Neuron (in vitro differentiated cells): ENCODE measurements around the gene ACSL3.
"Not testable (repeated sequence)": the region's sequence is repeated elsewhere in the genome, so short reads cannot be mapped to it uniquely, and the experiment has no call there.

Experiments
- H2AFZ ChIP-seq: one replicate; pipeline ENCODE4 v1.6.1; 2013; ENCODE audit warnings: low read depth, mild to moderate bottlenecking, inconsistent platforms, low read length, moderate library complexity
- H3K27me3 ChIP-seq: one replicate; pipeline ENCODE4 v1.6.1; 2013; ENCODE audit warnings: low read length; ENCODE audit not compliant: insufficient read depth
- H3K36me3 ChIP-seq: one replicate; pipeline ENCODE4 v1.6.1; 2013; ENCODE audit warnings: low read length; ENCODE audit not compliant: insufficient read depth
- H3K4me1 ChIP-seq: one replicate; pipeline ENCODE4 v1.6.1; 2013; ENCODE audit warnings: low read length; ENCODE audit not compliant: insufficient read depth
- H3K4me3 ChIP-seq: 2 replicates; pipeline ENCODE4 v1.5.1; 2013; ENCODE audit warnings: mild to moderate bottlenecking, low read length, moderate library complexity
- H3K9me3 ChIP-seq: one replicate; pipeline ENCODE4 v1.6.1; 2013; ENCODE audit warnings: low read length

ACSL3 gene

DNA sequence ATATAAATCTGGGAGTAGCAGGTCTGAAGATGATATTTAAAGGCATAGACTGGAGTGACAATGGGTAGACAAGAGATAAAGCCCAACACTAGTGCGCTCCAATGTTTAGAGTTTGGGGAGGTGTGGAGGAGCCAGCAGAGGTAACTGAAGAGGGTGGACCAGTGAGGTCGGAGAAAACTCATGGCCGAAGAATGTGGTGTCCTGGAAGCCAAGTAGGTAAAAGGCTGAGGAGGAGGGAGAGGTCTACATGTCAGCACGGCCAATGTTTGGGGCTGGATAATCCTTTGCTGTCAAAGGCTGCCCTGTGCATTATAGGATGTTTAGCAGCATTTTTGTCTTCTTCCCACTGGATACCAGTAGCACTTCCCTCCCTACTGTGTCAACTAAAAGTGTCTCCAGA is 112.4 kb downstream of the ACSL3 start:
- Histone ChIP-seq H3K4me1 (no peaks in the 10 kb centered on the region), H3K36me3 (no peaks in the 10 kb centered on the region), H2AFZ (no peak overlapping the region), H3K9me3 (no peaks in the 10 kb centered on the region), H3K4me3 (no peak overlapping the region), H3K27me3 (no peaks in the 10 kb centered on the region)

GRCh38 chr2:222973733-222974132 is 112.9 kb downstream of the ACSL3 start:
- no peaks in the 10 kb centered on the region for H3K27me3 ChIP-seq
- H3K36me3 ChIP-seq = no peaks in the 10 kb centered on the region
- H2AFZ ChIP-seq = no peak overlapping the region
- H3K4me1 ChIP-seq = no peaks in the 10 kb centered on the region
- no peaks in the 10 kb centered on the region for H3K9me3 ChIP-seq
- H3K4me3 ChIP-seq = no peak overlapping the region

GRCh38 chr2:222976521-222977061 is 115.8 kb downstream of the ACSL3 start:
- H2AFZ ChIP-seq = no peak overlapping the region
- H3K4me3 ChIP-seq = no peak overlapping the region
- no peaks in the 10 kb centered on the region for H3K4me1 ChIP-seq
- H3K9me3 ChIP-seq = no peaks in the 10 kb centered on the region
- H3K36me3 ChIP-seq = no peaks in the 10 kb centered on the region
- H3K27me3 ChIP-seq = no peaks in the 10 kb centered on the region

- no peaks in the 10 kb centered on the region for H3K27me3 ChIP-seq
- no peak overlapping the region for H2AFZ ChIP-seq
- H3K4me3 ChIP-seq = no peak overlapping the region
- peaks cover 3% of the 10 kb centered on the region for H3K4me1 ChIP-seq
- no peaks in the 10 kb centered on the region for H3K36me3 ChIP-seq
- no peaks in the 10 kb centered on the region for H3K9me3 ChIP-seq
Observed at GRCh38 chr2:222977121-222977520, 116.3 kb downstream of the ACSL3 start.

GRCh38 chr2:222978850-222979249 is 118.0 kb downstream of the ACSL3 start:
- Histone ChIP-seq H2AFZ (no peak overlapping the region), H3K27me3 (no peaks in the 10 kb centered on the region), H3K4me3 (no peak overlapping the region), H3K9me3 (peaks cover 3% of the 10 kb centered on the region), H3K4me1 (peaks cover 13% of the 10 kb centered on the region), H3K36me3 (no peaks in the 10 kb centered on the region)

DNA sequence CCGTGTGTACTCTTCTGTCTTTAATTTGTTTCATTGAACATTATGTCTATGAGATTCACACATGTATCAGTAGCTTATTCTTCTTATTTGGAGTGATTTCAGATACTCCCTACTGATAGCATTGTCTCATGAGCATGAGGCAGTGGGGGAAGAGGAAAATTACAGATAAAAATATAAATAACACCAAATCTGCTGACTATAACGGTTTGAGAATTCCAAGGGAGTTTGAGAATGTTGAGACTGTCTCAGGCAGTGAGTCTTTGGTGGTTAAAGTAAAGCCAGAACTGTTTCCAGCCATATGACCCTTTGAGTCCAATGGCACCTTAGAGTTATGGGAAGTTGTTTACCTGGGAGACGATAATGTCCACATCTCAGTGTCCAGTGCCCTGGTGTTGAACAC is 118.6 kb downstream of the ACSL3 start:
- Histone ChIP-seq H3K9me3 (peaks cover 3% of the 10 kb centered on the region), H3K4me3 (no peak overlapping the region), H3K36me3 (no peaks in the 10 kb centered on the region), H3K4me1 (peaks cover 13% of the 10 kb centered on the region), H3K27me3 (no peaks in the 10 kb centered on the region), H2AFZ (no peak overlapping the region)

- Histone ChIP-seq H2AFZ (no peak overlapping the region), H3K4me3 (no peak overlapping the region), H3K4me1 (peaks cover 13% of the 10 kb centered on the region), H3K36me3 (no peaks in the 10 kb centered on the region), H3K9me3 (peaks cover 5% of the 10 kb centered on the region), H3K27me3 (no peaks in the 10 kb centered on the region)
Observed at GRCh38 chr2:222982010-222982908, 121.4 kb downstream of the ACSL3 start.

GRCh38 chr2:222982909-222983265 is 122.1 kb downstream of the ACSL3 start:
- no peaks in the 10 kb centered on the region for H3K36me3 ChIP-seq
- peaks cover 7% of the 10 kb centered on the region for H3K9me3 ChIP-seq
- no peaks in the 10 kb centered on the region for H3K27me3 ChIP-seq
- H3K4me3 ChIP-seq = no peak overlapping the region
- no peak overlapping the region for H2AFZ ChIP-seq
- H3K4me1 ChIP-seq = peaks cover 13% of the 10 kb centered on the region

- no peaks in the 10 kb centered on the region for H3K27me3 ChIP-seq
- H3K36me3 ChIP-seq = no peaks in the 10 kb centered on the region
- H2AFZ ChIP-seq = no peak overlapping the region
- peaks cover 13% of the 10 kb centered on the region for H3K4me1 ChIP-seq
- no peak overlapping the region for H3K4me3 ChIP-seq
- peaks cover 7% of the 10 kb centered on the region for H3K9me3 ChIP-seq
Observed at GRCh38 chr2:222984908-222985307, 124.1 kb downstream of the ACSL3 start.

DNA sequence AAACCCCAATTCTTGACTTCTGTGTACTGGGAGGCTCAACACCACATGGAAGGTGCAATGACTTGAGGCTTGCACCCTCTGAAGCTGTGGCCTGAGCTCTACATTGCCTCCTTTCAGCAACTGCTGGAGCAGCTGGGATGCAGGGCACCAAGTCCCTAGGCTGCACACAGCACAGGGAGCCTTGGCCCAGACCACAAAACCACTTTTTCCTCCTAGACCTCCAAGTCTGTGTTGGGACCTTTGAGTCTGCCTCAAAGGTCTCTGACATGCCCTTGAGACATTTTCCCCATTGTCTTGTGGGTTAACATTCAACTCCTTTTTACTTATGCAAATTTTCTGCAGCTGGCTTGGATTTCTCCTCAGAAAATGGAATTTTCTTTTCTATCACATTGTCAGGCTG is 128.6 kb downstream of the ACSL3 start:
- Histone ChIP-seq H3K27me3 (no peaks in the 10 kb centered on the region), H3K9me3 (peaks cover 4% of the 10 kb centered on the region), H3K4me3 (no peak overlapping the region), H3K36me3 (no peaks in the 10 kb centered on the region), H3K4me1 (no peaks in the 10 kb centered on the region), H2AFZ (no peak overlapping the region)

DNA sequence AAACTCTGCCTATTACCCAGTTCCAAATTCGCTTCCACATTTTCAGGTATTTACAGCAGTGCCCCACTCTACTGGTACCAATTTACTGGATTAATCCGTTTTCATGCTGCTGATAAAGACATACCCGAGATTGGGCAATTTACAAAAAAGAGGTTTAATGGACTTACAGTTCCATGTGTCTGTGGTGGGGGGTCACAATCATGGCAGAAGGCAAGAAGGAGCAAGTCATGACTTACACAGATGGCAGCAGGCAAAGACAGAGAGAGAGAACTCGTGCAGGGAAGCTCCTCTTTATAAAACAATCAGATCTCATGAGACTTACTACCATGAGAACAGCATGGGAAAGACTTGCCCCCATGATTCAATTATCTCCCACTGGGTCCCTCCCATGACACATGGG is 129.4 kb downstream of the ACSL3 start:
- H3K9me3 ChIP-seq, H3K36me3 ChIP-seq, H3K27me3 ChIP-seq, H3K4me3 ChIP-seq, H2AFZ ChIP-seq, H3K4me1 ChIP-seq: not testable (repeated sequence)

GRCh38 chr2:222992137-222992536 is 131.3 kb downstream of the ACSL3 start:
- Histone ChIP-seq H3K9me3 (peaks cover 2% of the 10 kb centered on the region), H3K4me3 (no peak overlapping the region), H3K36me3 (no peaks in the 10 kb centered on the region), H3K27me3 (no peaks in the 10 kb centered on the region), H3K4me1 (no peaks in the 10 kb centered on the region), H2AFZ (no peak overlapping the region)
